SH-SY5Y (cell line): Measurements from ENCODE around the gene SLC19A1.

Experiments
- GATA2 ChIP-seq: IDR thresholded peaks from 2 replicates; pipeline ENCODE4 v1.6.1; 2011; ENCODE audit warnings: mild to moderate bottlenecking, low read depth, low read length
- GATA3 ChIP-seq: IDR thresholded peaks from 2 replicates; pipeline ENCODE4 v1.6.1; 2011; ENCODE audit warnings: low read depth, mild to moderate bottlenecking, low read length, moderate library complexity

DNA sequence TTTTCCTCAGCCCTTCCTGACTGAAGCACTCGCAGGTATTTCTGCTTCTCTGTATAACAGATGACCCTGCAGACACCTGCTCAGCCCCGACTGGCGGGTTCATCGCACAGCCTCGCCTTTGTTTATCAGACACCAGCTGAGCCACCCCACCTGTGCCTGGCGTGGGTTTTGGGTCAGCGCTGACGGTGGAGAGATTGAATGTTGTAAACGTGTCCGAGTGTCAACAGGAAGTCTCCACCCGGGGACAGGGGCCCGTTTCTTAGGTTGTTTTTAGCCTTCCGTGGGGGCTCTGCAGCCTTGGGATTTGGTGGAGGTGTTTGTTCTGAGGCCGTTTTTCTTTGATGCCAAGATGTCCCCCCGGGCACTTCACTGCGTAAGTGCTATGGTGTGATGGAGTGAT, 77.1 kb downstream of the SLC19A1 start:
- TF ChIP-seq GATA2 (no peak), GATA3 (no peak)
